Choroid plexus epithelial cell (primary cell): ENCODE data around the gene NXPH1.

ENCODE experiments used
- DNase-seq: peaks from one replicate; pipeline ENCODE4 v3.0.0-alpha.2; 2010; ENCODE audit warnings: low read depth
- H3K4me3 ChIP-seq: 2 replicates; pipeline ENCODE4 v1.5.1; 2011; ENCODE audit warnings: low read depth, mild to moderate bottlenecking, control low read depth, low read length, moderate library complexity
- TF ChIP-seq, protein P1 (sequence below): conservative IDR thresholded peaks from 2 replicates; pipeline ENCODE4 v1.5.1; 2011; ENCODE audit warnings: low read depth, mild to moderate bottlenecking, control low read depth, inconsistent platforms, low read length, moderate library complexity

The NXPH1 gene

DNA sequence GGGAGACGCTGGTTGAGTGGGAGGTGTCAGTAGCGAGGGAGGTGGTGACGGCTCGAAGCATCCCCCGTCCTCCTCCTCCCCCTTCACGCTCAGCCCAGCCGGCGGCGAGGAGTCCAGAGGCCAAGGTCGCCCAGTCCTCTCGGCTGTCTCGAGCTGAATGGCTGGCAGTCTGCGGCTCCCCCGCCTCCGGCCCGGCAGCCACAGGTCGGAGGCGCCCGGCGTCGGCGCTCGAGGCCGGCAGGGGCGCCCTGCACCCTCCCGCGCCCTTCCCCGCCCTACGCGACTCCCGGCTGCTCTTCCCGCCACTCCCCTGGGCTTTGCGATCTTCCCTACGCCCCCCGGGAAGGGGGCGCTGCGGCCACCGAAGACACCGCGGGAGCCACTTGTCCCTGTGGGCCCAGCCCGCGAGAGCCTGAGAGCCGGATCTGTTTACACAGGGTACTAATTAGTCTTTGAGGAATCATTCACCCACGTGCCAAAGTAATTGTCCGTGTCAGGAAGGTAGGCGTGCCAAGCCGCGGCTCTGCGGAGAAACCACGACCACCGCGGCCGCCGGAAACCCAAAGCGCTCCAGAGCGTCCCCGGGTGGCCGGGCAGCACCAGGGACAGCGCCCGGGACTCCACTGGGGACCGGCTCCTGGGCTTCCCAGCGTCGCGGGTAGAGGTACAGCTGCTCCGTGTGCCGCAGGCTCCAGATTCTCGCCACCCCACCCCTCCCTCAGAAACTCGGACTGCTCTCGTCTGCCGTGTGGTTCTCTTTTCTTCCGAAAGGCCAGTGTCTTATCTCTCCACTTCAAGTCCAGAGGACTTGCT, at the start of gene NXPH1:
Gene NXPH1 (plus strand): TSS at position 133 of the 813 bp plus-strand sequence.
- H3K4me3 ChIP-seq, result no peak within 1 kb of the TSS
- no peak for DNase-seq
- TF ChIP-seq, protein P1, sequence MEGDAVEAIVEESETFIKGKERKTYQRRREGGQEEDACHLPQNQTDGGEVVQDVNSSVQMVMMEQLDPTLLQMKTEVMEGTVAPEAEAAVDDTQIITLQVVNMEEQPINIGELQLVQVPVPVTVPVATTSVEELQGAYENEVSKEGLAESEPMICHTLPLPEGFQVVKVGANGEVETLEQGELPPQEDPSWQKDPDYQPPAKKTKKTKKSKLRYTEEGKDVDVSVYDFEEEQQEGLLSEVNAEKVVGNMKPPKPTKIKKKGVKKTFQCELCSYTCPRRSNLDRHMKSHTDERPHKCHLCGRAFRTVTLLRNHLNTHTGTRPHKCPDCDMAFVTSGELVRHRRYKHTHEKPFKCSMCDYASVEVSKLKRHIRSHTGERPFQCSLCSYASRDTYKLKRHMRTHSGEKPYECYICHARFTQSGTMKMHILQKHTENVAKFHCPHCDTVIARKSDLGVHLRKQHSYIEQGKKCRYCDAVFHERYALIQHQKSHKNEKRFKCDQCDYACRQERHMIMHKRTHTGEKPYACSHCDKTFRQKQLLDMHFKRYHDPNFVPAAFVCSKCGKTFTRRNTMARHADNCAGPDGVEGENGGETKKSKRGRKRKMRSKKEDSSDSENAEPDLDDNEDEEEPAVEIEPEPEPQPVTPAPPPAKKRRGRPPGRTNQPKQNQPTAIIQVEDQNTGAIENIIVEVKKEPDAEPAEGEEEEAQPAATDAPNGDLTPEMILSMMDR, result no peak

DNA sequence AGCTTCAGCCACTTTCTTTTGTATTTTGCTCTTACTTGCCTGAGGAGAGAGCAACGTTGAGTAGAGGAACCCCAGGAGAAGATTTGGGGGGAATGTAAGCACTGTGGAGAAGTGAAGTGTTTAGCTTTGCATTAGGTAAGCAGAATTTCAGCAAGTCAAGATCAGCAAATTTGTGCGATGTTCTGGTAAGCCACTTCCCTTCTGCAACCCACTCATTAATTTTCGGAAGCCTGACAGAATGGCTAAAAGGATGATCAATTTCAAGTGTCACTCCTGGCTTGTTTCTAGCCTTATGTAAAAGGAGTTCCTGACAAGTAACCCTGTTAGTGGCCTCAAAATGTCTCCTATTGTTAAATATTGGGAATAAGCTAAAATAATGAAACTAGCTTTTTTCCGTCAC, 48.5 kb upstream of the NXPH1 start:
- TF ChIP-seq, protein P1, result no peak
- no peak overlapping the region for H3K4me3 ChIP-seq
- DNase-seq, result no peak

DNA sequence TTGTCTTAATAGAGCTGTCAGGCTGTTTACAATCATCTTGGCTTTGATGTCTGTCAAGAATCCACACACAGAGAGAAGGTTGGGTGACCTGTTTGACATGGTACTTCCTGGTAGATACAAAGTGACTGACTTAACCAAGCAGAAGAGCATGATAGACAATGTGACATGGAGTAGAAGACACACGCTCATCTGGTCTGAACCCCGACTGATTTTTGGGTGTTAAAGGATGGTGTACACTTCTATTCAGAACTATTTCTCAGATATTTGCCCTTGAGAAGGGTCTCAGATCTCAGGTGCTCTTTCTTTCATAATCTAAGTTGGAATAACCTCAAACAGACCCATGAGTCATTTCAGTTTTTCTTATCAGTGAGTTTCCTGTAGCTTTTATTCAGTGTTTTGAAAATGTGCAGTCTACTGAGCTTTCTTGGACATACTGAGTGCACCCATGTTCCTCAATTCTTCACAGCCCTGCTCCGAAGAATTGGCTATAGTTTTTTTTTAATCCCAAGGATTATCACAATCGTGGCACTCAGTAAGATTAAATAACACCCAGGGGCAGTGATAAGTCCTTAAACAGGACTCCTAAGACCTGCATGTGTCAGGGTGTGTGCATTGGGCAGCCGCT, 46.4 kb upstream of the NXPH1 start:
- TF ChIP-seq, protein P1, result no peak
- no peak overlapping the region for H3K4me3 ChIP-seq
- no peak for DNase-seq

DNA sequence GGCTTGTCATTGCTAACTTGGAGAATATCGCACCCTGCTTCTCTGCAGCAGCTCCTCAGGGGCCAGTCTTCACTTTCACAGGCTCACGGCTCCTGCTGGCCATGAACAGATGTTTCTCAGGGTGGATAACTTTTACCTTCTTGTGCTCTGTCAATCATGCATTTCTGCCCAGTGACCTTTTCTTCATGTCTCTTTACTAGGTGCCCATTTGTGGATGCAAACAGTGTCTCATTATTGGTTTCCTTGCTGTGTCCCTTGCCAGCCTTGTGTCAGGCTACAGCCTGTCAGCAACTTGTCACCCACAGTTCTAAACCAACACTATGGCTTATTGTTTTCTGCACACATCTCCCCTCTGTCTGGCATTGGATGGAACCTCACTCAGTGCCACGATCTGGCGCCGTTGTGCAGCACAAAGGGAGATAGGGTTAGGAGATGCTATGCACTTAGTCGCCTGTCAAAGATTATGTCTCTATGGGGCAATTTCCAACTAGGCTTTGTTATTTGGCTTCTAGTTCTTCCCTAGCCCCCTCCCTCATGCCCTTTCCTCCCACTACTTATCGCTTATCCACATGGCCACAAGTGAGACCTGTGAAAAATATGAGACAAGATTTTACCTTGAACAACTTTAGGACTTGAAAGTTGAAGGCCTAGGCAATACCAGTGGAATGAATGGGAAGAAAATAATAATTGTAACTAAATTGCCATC, 45.7 kb upstream of the NXPH1 start:
- H3K4me3 ChIP-seq, result no peak overlapping the region
- TF ChIP-seq, protein P1, result no peak
- DNase-seq, result no peak

- TF ChIP-seq, protein P1, result no peak
- no peak for DNase-seq
- H3K4me3 ChIP-seq, result no peak overlapping the region
These were observed 45.2 kb upstream of the NXPH1 start for GRCh38 chr7:8388257-8388625.

DNA sequence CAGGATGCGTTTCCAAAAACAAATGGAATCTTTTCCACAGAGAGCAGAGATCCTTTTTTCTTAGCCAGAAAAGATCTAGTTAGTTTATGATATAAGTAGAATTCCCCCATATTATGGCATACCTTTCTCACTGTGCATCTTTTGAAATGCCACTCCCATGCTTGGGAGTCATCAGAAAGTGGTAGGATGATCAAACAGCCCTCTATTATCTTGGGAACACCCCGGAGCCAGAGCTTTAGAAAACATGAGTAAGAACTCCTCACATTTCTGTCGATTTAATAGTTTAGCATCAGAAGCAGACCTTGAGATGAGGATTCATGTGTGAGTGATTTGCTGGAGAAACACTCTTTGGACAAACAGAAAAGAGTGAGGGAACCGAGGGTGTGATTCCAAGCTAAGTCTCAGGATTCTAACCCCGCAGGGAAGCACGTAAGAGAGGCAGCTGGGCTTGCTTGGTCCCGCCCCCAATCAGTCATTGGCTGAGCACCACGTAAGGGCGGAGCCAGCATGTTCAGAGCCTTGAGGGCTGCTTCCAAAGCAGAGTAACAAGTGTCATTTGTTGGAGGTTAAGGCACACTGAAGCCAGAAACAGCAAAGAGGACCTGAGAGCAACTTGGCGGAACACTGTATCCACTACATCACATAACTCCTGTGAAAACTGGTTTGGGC, 43.7 kb upstream of the NXPH1 start:
- DNase-seq, result no peak
- H3K4me3 ChIP-seq, result no peak overlapping the region
- TF ChIP-seq, protein P1, result no peak
